ENCODE results near the gene CES4A.
"Not testable (repeated sequence)": the region's sequence is repeated elsewhere in the genome, so short reads cannot be mapped to it uniquely, and the experiment has no call there.

CES4A gene

GRCh38 chr16:66958857-66959703 is 29.3 kb upstream of the CES4A start:
- DNase-seq = no peak

- DNase-seq = no peak
Observed at GRCh38 chr16:66959704-66960161, 28.7 kb upstream of the CES4A start.

GRCh38 chr16:66960270-66960669 is 28.1 kb upstream of the CES4A start:
- DNase-seq = no peak

GRCh38 chr16:66961065-66961744 is 27.2 kb upstream of the CES4A start, which contains the start of gene CES3:
Gene CES3, plus strand, starts transcription at chr16:66961266. Its CDS starts 42 bp downstream, at chr16:66961308.
- peak; percentile 12 to 72 for DNase-seq

- DNase-seq = no peak
Observed at GRCh38 chr16:66961914-66962313, 26.5 kb upstream of the CES4A start.

- no peak for DNase-seq
Observed at GRCh38 chr16:66964049-66964448, 24.3 kb upstream of the CES4A start.

GRCh38 chr16:66968847-66969246 is 19.5 kb upstream of the CES4A start:
- no peak for DNase-seq

- peak; percentile 15 to 40 for DNase-seq
Observed at GRCh38 chr16:66970775-66971720, 17.3 kb upstream of the CES4A start.

GRCh38 chr16:66972983-66973382 is 15.4 kb upstream of the CES4A start:
- DNase-seq = no peak

GRCh38 chr16:66973716-66974115 is 14.7 kb upstream of the CES4A start:
- DNase-seq = no peak

GRCh38 chr16:66974156-66974931 is 14.0 kb upstream of the CES4A start:
- DNase-seq = not testable (repeated sequence)

- DNase-seq = not testable (repeated sequence)
Observed at GRCh38 chr16:66974932-66975246, 13.5 kb upstream of the CES4A start.

GRCh38 chr16:66975302-66975893 is 13.0 kb upstream of the CES4A start:
- no peak for DNase-seq

- no peak for DNase-seq
Observed at GRCh38 chr16:66976746-66977145, 11.6 kb upstream of the CES4A start.

- DNase-seq = peak; percentile 41 to 77
Observed at GRCh38 chr16:66977341-66978113, 10.9 kb upstream of the CES4A start.

- DNase-seq = no peak
Observed at GRCh38 chr16:66979011-66979717, 9.2 kb upstream of the CES4A start.

- no peak for DNase-seq
Observed at GRCh38 chr16:66983033-66983432, 5.4 kb upstream of the CES4A start.

- no peak for DNase-seq
Observed at GRCh38 chr16:66984892-66985311, 3.5 kb upstream of the CES4A start.

GRCh38 chr16:66986559-66986958 is 1.8 kb upstream of the CES4A start:
- DNase-seq = no peak

GRCh38 chr16:66991545-66992077 is 3.2 kb downstream of the CES4A start:
- no peak for DNase-seq
